ENCODE data around the gene SELENON. TPM values are rescaled to one million over a fixed set of nuclear protein-coding genes. Genes with fewer than 3 reads are reported as not detected.
A peak's percentile ranks its signal among the peaks of the same experiment; 100 is the strongest.

SELENON gene
- total and polyA plus RNA-seq, 2 donors from 2014 or later, result 69.3 to 116 TPM

DNA sequence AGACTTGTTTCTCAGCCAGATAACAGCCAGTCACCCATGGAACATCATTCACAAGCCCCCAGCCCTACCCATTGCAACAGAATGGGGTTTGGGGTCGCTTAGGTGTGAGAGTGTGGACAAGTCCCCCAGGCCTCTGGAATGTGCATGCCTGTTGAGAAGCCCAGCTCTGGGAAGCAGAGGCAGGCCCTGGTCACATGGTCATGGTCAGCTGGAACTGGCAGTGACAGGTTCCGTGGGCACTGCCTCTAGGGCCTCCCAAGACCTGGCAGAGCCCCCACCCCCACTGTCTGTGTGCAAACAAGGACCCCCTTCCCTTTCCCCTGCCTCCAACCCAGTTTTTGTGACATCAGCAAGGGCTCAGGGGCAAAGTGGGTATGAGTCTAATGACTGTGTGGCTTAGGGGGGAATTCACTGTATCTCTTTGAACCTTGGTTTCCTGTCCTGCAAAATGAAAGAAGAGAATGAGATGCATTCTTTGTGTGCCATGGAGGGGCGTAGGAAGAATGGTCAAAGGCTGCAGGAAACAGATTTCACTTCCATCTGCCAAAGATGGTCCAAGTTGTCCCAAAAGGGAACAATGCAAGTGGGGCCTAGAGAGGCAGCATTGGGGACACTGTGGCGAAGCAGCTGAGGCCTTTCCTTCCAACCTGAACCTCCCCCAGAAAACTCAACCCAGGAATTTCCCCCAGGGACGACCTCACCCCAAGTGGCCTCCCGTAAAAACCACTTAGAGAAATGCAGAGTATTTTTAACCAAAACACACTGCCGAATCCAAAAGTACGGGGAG, 34.7 kb upstream of the SELENON start:
- no peak for TF ChIP-seq CTCF (IDR thresholded peaks at IDR 0.05; ENCODE audit: borderline replicate concordance, extremely low read depth, insufficient read depth)
- no peak for FAIRE-seq
- Histone ChIP-seq H3K9ac (ENCODE audit: low read length in 3 of 3) (peak overlapping the region in 1 of 3 donors; percentile 55), H3K27ac (ENCODE audit: low read depth in 2 of 2, low read length in 2 of 2) (peak overlapping the region in 1 of 2 donors; percentile 20), H3K4me3 (ENCODE audit: low read length in 3 of 3) (no peak overlapping the region), H3K27me3 (ENCODE audit: control insufficient read depth, insufficient read depth, low read length) (no peaks in the 10 kb centered on the region), H3K9me3 (ENCODE audit: control insufficient read depth in 2 of 3, insufficient read depth in 1 of 3, low read length in 3 of 3) (no peaks in the 10 kb centered on the region), H3K4me1 (ENCODE audit: control insufficient read depth in 2 of 3, insufficient read depth in 2 of 3, low read depth in 1 of 3, low read length in 3 of 3) (peaks cover 10 to 31% (median 30%) of the 10 kb centered on the region in 3 donors), H3K36me3 (ENCODE audit: control insufficient read depth in 2 of 3, insufficient read depth in 3 of 3, low read length in 3 of 3) (peaks cover 0 to 2% (median 0%) of the 10 kb centered on the region in 3 donors)
- peak in 4 of 5 donors; percentile 50 to 68 (median 58) for DNase-seq
- intact Hi-C loops (cut with DNase I), result no loop called here

DNA sequence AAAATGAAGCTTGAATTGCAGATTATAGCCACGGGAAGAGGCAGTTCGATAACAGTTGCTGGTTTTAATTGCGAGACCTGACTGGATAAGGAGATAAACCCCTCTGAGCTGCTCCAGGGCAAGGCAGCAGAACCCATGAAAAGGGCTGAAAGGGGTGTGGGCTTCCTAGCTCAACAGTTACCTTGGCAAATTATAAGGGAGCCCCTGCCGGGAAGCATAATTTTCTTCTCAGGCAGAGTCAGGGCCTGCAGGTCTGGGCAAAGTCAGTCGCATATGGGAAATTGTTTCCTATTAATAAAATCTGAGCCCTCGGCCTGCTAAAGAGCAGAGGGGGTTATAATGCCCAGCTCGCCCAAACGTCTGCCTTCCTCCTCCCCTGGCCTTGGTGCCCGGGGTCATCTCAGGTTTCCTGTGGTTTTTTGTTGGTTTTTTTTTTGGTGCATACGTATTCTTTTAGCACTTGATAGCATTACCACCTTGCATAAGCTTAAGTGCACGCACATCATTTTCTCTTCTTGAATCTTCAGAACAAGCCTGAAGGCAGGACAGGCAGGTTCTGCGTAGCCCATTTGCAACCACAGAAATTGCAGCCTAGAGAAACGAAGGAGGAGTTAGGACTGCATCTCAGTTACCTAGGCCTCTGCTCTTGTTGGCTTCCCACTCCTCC, 33.9 kb upstream of the SELENON start:
- H3K27ac ChIP-seq (ENCODE audit: low read depth in 2 of 2, low read length in 2 of 2), result peak overlapping the region; percentile 20 to 51
- FAIRE-seq, result no peak
- no peak for TF ChIP-seq CTCF (IDR thresholded peaks at IDR 0.05; ENCODE audit: borderline replicate concordance, extremely low read depth, insufficient read depth)
- H3K4me1 ChIP-seq (ENCODE audit: control insufficient read depth in 2 of 3, insufficient read depth in 2 of 3, low read depth in 1 of 3, low read length in 3 of 3), result peaks cover 15 to 37% (median 35%) of the 10 kb centered on the region in 3 donors
- peak in 1 of 5 donors; percentile 11 for DNase-seq
- peak overlapping the region in 1 of 3 donors; percentile 55 for H3K9ac ChIP-seq (ENCODE audit: low read length in 3 of 3)
- intact Hi-C loops (cut with DNase I), result no loop called here
- H3K9me3 ChIP-seq (ENCODE audit: control insufficient read depth in 2 of 3, insufficient read depth in 1 of 3, low read length in 3 of 3), result no peaks in the 10 kb centered on the region
- no peaks in the 10 kb centered on the region for H3K27me3 ChIP-seq (ENCODE audit: control insufficient read depth, insufficient read depth, low read length)
- no peak overlapping the region for H3K4me3 ChIP-seq (ENCODE audit: low read length in 3 of 3)
- H3K36me3 ChIP-seq (ENCODE audit: control insufficient read depth in 2 of 3, insufficient read depth in 3 of 3, low read length in 3 of 3), result peaks cover 0 to 2% (median 0%) of the 10 kb centered on the region in 3 donors

- no peaks in the 10 kb centered on the region for H3K27me3 ChIP-seq (ENCODE audit: control insufficient read depth, insufficient read depth, low read length)
- DNase-seq (peak in 1 of 5 donors; percentile 63), FAIRE-seq (no peak)
- H3K4me1 ChIP-seq (ENCODE audit: control insufficient read depth in 2 of 3, insufficient read depth in 2 of 3, low read depth in 1 of 3, low read length in 3 of 3), result peaks cover 17 to 44% (median 43%) of the 10 kb centered on the region in 3 donors
- intact Hi-C loops (cut with DNase I), result no loop called here
- peak overlapping the region in 1 of 2 donors; percentile 51 for H3K27ac ChIP-seq (ENCODE audit: low read depth in 2 of 2, low read length in 2 of 2)
- H3K4me3 ChIP-seq (ENCODE audit: low read length in 3 of 3), result no peak overlapping the region
- peak overlapping the region in 1 of 3 donors; percentile 40 for H3K9ac ChIP-seq (ENCODE audit: low read length in 3 of 3)
- no peaks in the 10 kb centered on the region for H3K9me3 ChIP-seq (ENCODE audit: control insufficient read depth in 2 of 3, insufficient read depth in 1 of 3, low read length in 3 of 3)
- peaks cover 0 to 2% (median 0%) of the 10 kb centered on the region in 3 donors for H3K36me3 ChIP-seq (ENCODE audit: control insufficient read depth in 2 of 3, insufficient read depth in 3 of 3, low read length in 3 of 3)
- TF ChIP-seq CTCF (IDR thresholded peaks at IDR 0.05; ENCODE audit: borderline replicate concordance, extremely low read depth, insufficient read depth), result no peak
Measured at GRCh38 chr1:25766721-25767436, 33.1 kb upstream of the SELENON start.

All from kidney (tissue), 14 donors.